ENCODE data around the gene DLGAP4.

The DLGAP4 gene

GRCh38 chr20:36261389-36262105, 44.6 kb upstream of the DLGAP4 start:
- no peak overlapping the region for H3K27ac ChIP-seq
- no peaks in the 10 kb centered on the region for H3K27me3 ChIP-seq (ENCODE audit: insufficient read depth, low read depth)
- H4K20me1 ChIP-seq (ENCODE audit: insufficient read depth) = no peaks in the 10 kb centered on the region
- no peak overlapping the region for H3K4me2 ChIP-seq
- H3K4me3 ChIP-seq (IDR thresholded peaks at IDR 0.05; ENCODE audit: insufficient read depth, low read depth, low read length) = no peak overlapping the region
- TF ChIP-seq CTCF (conservative IDR thresholded peaks at IDR 0.05; ENCODE audit: low read depth, low read length) = no peak
- H3K9ac ChIP-seq = no peak overlapping the region
- no peaks in the 10 kb centered on the region for H3K79me2 ChIP-seq (ENCODE audit: insufficient read depth, low read depth)
- no peaks in the 10 kb centered on the region for H3K4me1 ChIP-seq (ENCODE audit: low read depth, poor library complexity, severe bottlenecking)
- no peaks in the 10 kb centered on the region for H3K36me3 ChIP-seq (ENCODE audit: insufficient read depth)
- no peak overlapping the region for H2AFZ ChIP-seq (ENCODE audit: low read depth)

GRCh38 chr20:36262440-36262839, 43.7 kb upstream of the DLGAP4 start:
- H3K79me2 ChIP-seq (ENCODE audit: insufficient read depth, low read depth) = no peaks in the 10 kb centered on the region
- H3K36me3 ChIP-seq (ENCODE audit: insufficient read depth) = no peaks in the 10 kb centered on the region
- H3K4me3 ChIP-seq (IDR thresholded peaks at IDR 0.05; ENCODE audit: insufficient read depth, low read depth, low read length) = no peak overlapping the region
- H2AFZ ChIP-seq (ENCODE audit: low read depth) = no peak overlapping the region
- no peak overlapping the region for H3K27ac ChIP-seq
- no peaks in the 10 kb centered on the region for H3K4me1 ChIP-seq (ENCODE audit: low read depth, poor library complexity, severe bottlenecking)
- H3K4me2 ChIP-seq = no peak overlapping the region
- no peak for TF ChIP-seq CTCF (conservative IDR thresholded peaks at IDR 0.05; ENCODE audit: low read depth, low read length)
- no peaks in the 10 kb centered on the region for H3K27me3 ChIP-seq (ENCODE audit: insufficient read depth, low read depth)
- no peak overlapping the region for H3K9ac ChIP-seq
- no peaks in the 10 kb centered on the region for H4K20me1 ChIP-seq (ENCODE audit: insufficient read depth)

- no peak overlapping the region for H3K4me2 ChIP-seq
- no peak overlapping the region for H3K9ac ChIP-seq
- TF ChIP-seq CTCF (conservative IDR thresholded peaks at IDR 0.05; ENCODE audit: low read depth, low read length) = no peak
Measured at GRCh38 chr20:36264426-36265246, 41.5 kb upstream of the DLGAP4 start.

GRCh38 chr20:36266189-36266588, 40.0 kb upstream of the DLGAP4 start:
- H3K4me1 ChIP-seq (ENCODE audit: low read depth, poor library complexity, severe bottlenecking) = no peaks in the 10 kb centered on the region
- H3K27ac ChIP-seq = no peak overlapping the region
- H3K4me3 ChIP-seq (IDR thresholded peaks at IDR 0.05; ENCODE audit: insufficient read depth, low read depth, low read length) = no peak overlapping the region
- no peaks in the 10 kb centered on the region for H3K27me3 ChIP-seq (ENCODE audit: insufficient read depth, low read depth)
- H3K4me2 ChIP-seq = no peak overlapping the region
- no peak overlapping the region for H2AFZ ChIP-seq (ENCODE audit: low read depth)
- H3K79me2 ChIP-seq (ENCODE audit: insufficient read depth, low read depth) = no peaks in the 10 kb centered on the region
- no peak overlapping the region for H3K9ac ChIP-seq
- no peaks in the 10 kb centered on the region for H3K36me3 ChIP-seq (ENCODE audit: insufficient read depth)
- TF ChIP-seq CTCF (conservative IDR thresholded peaks at IDR 0.05; ENCODE audit: low read depth, low read length) = no peak
- no peaks in the 10 kb centered on the region for H4K20me1 ChIP-seq (ENCODE audit: insufficient read depth)

More at GRCh38 chr20:36264426-36265246, 41.5 kb upstream of the DLGAP4 start:
- Histone ChIP-seq H2AFZ (ENCODE audit: low read depth) (no peak overlapping the region), H4K20me1 (ENCODE audit: insufficient read depth) (no peaks in the 10 kb centered on the region), H3K4me1 (ENCODE audit: low read depth, poor library complexity, severe bottlenecking) (no peaks in the 10 kb centered on the region), H3K79me2 (ENCODE audit: insufficient read depth, low read depth) (no peaks in the 10 kb centered on the region), H3K27ac (no peak overlapping the region), H3K4me3 (IDR thresholded peaks at IDR 0.05; ENCODE audit: insufficient read depth, low read depth, low read length) (no peak overlapping the region), H3K27me3 (ENCODE audit: insufficient read depth, low read depth) (no peaks in the 10 kb centered on the region), H3K36me3 (ENCODE audit: insufficient read depth) (no peaks in the 10 kb centered on the region)
